Measurements from ENCODE around the gene ERFE.

- TF ChIP-seq CTCF (IDR thresholded peaks at IDR 0.05) (no peak), POLR2A (IDR thresholded peaks at IDR 0.05; ENCODE audit: low read depth) (no peak)
Measured at GRCh38 chr2:238129166-238130010, 29.4 kb upstream of the ERFE start.

All from esophagus muscularis mucosa (tissue), 3 donors.